ENCODE data around the gene CD3G.

DNA sequence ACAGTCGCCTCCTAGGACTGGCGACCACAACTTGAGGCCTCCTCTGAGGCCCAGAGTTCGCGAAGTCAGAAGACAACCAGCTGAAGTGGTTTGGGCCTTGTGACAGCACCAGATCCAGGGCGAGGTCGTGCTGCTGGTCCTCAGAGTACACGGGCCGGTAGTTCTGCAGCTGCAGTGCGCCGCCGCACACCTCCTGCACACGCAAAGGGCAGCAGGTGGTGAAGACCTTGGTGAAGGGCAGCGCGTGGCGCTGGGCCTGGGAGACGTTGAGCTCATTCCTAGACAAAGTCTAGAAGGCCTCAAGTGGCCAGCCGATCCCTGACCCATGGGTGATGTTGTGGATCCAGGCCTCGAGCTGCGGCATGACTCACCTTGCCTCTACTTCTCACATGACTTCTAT, 21.4 kb upstream of the CD3G start:
- TF ChIP-seq, protein P1, sequence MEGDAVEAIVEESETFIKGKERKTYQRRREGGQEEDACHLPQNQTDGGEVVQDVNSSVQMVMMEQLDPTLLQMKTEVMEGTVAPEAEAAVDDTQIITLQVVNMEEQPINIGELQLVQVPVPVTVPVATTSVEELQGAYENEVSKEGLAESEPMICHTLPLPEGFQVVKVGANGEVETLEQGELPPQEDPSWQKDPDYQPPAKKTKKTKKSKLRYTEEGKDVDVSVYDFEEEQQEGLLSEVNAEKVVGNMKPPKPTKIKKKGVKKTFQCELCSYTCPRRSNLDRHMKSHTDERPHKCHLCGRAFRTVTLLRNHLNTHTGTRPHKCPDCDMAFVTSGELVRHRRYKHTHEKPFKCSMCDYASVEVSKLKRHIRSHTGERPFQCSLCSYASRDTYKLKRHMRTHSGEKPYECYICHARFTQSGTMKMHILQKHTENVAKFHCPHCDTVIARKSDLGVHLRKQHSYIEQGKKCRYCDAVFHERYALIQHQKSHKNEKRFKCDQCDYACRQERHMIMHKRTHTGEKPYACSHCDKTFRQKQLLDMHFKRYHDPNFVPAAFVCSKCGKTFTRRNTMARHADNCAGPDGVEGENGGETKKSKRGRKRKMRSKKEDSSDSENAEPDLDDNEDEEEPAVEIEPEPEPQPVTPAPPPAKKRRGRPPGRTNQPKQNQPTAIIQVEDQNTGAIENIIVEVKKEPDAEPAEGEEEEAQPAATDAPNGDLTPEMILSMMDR (IDR thresholded peaks at IDR 0.05) = no peak
- no peak for TF ChIP-seq POLR2AphosphoS5 (IDR thresholded peaks at IDR 0.05)

Measured in breast epithelium (tissue), 3 donors.